Measurements from ENCODE around the gene P3H2.

The P3H2 gene

DNA sequence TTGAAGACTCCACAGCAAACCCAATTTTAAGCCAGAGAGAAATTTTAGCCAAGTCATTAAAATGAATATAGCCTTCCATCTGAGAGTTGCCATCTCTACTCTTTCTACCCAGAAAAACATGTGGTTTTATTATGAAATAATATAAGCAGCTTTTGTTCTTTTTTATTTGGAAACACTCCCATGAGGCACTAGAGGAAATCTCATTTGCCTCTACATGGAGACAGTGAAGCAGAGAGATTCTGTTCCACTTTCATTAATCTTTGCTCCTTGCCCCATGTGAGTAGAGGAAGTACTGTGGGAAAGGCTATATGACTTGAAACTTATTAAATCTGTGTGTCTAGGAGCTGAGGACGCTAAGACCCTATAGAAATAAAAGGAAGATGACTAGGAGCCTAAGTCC, 111.1 kb downstream of the P3H2 start (continued):
- TF ChIP-seq, protein P1, sequence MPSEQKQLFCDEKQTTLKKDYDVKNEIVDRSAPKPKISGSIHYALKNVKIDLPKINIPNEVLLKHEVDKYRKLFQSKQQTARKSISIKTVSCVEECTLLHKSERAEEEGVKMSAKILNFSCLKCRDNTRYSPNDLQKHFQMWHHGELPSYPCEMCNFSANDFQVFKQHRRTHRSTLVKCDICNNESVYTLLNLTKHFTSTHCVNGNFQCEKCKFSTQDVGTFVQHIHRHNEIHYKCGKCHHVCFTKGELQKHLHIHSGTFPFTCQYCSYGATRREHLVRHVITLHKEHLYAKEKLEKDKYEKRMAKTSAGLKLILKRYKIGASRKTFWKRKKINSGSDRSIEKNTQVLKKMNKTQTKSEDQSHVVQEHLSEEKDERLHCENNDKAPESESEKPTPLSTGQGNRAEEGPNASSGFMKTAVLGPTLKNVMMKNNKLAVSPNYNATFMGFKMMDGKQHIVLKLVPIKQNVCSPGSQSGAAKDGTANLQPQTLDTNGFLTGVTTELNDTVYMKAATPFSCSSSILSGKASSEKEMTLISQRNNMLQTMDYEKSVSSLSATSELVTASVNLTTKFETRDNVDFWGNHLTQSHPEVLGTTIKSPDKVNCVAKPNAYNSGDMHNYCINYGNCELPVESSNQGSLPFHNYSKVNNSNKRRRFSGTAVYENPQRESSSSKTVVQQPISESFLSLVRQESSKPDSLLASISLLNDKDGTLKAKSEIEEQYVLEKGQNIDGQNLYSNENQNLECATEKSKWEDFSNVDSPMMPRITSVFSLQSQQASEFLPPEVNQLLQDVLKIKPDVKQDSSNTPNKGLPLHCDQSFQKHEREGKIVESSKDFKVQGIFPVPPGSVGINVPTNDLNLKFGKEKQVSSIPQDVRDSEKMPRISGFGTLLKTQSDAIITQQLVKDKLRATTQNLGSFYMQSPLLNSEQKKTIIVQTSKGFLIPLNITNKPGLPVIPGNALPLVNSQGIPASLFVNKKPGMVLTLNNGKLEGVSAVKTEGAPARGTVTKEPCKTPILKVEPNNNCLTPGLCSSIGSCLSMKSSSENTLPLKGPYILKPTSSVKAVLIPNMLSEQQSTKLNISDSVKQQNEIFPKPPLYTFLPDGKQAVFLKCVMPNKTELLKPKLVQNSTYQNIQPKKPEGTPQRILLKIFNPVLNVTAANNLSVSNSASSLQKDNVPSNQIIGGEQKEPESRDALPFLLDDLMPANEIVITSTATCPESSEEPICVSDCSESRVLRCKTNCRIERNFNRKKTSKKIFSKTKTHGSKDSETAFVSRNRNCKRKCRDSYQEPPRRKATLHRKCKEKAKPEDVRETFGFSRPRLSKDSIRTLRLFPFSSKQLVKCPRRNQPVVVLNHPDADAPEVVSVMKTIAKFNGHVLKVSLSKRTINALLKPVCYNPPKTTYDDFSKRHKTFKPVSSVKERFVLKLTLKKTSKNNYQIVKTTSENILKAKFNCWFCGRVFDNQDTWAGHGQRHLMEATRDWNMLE (tag by site-specific recombination; conservative IDR thresholded peaks at IDR 0.05; ENCODE audit: low read depth): no peak
- TF ChIP-seq, protein P2, sequence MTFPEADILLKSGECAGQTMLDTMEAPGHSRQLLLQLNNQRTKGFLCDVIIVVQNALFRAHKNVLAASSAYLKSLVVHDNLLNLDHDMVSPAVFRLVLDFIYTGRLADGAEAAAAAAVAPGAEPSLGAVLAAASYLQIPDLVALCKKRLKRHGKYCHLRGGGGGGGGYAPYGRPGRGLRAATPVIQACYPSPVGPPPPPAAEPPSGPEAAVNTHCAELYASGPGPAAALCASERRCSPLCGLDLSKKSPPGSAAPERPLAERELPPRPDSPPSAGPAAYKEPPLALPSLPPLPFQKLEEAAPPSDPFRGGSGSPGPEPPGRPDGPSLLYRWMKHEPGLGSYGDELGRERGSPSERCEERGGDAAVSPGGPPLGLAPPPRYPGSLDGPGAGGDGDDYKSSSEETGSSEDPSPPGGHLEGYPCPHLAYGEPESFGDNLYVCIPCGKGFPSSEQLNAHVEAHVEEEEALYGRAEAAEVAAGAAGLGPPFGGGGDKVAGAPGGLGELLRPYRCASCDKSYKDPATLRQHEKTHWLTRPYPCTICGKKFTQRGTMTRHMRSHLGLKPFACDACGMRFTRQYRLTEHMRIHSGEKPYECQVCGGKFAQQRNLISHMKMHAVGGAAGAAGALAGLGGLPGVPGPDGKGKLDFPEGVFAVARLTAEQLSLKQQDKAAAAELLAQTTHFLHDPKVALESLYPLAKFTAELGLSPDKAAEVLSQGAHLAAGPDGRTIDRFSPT (tag by site-specific recombination; IDR thresholded peaks at IDR 0.05): no peak
- no peak for TF ChIP-seq ZNF571 (tag by site-specific recombination; IDR thresholded peaks at IDR 0.05)
- TF ChIP-seq ZNF837 (tag by site-specific recombination; IDR thresholded peaks at IDR 0.05): no peak
- TF ChIP-seq ZFP41 (tag by site-specific recombination; IDR thresholded peaks at IDR 0.05; ENCODE audit: borderline replicate concordance): no peak
- no peak for TF ChIP-seq ZNF776 (tag by site-specific recombination; IDR thresholded peaks at IDR 0.05; ENCODE audit: borderline replicate concordance)
- TF ChIP-seq ZBTB7A (tag by site-specific recombination; IDR thresholded peaks at IDR 0.05; ENCODE audit: low read depth): no peak
- no peak for TF ChIP-seq ZNF433 (tag by site-specific recombination; IDR thresholded peaks at IDR 0.05; ENCODE audit: low read depth)

DNA sequence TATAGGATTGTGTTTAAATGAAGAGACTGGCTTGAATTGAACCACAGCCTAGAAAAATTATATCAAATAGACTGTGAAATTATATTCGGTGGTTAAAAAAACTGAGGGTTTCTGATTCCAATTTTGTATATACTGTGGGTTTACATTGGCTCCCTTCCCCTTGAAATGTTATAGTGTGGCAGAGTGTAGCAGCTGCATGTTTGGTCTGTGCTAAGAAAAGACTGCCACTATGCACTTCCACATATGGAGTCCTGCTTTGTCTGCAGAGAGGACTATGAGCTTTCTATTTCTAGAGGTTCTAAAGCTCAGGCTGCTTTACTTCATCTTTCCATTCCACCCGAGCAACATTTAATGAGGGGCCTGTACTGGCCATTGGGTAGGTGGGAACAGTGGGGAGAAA, 112.3 kb downstream of the P3H2 start:
- POLR2A ChIA-PET: no interaction called here
- CTCF ChIA-PET: no interaction called here
- Histone ChIP-seq H3K9me3 (ENCODE audit: control insufficient read depth, insufficient read depth, low read depth, low read length) (no peaks in the 10 kb centered on the region), H3K4me3 (ENCODE audit: low read depth, low read length) (no peak overlapping the region), H3K36me3 (ENCODE audit: control insufficient read depth in 2 of 2, insufficient read depth in 1 of 2, low read length in 2 of 2) (no peaks in the 10 kb centered on the region), H3K4me1 (ENCODE audit: control insufficient read depth, insufficient read depth, low read length) (peaks cover 4% of the 10 kb centered on the region; the same call in 1 of the 2 replicates), H3K27ac (ENCODE audit: extremely low read depth, low read depth, low read length) (no peak overlapping the region)
- no peak for TF ChIP-seq ZXDB (tag by site-specific recombination; IDR thresholded peaks at IDR 0.05)
- no peak for TF ChIP-seq ZNF19 (tag by site-specific recombination; IDR thresholded peaks at IDR 0.05; ENCODE audit: low read depth)
- TF ChIP-seq ZNF664 (tag by site-specific recombination; IDR thresholded peaks at IDR 0.05): no peak
- TF ChIP-seq ZNF791 (tag by site-specific recombination; IDR thresholded peaks at IDR 0.05): no peak
- TF ChIP-seq ZNF747 (tag by site-specific recombination; IDR thresholded peaks at IDR 0.05): no peak
- TF ChIP-seq, protein P3, sequence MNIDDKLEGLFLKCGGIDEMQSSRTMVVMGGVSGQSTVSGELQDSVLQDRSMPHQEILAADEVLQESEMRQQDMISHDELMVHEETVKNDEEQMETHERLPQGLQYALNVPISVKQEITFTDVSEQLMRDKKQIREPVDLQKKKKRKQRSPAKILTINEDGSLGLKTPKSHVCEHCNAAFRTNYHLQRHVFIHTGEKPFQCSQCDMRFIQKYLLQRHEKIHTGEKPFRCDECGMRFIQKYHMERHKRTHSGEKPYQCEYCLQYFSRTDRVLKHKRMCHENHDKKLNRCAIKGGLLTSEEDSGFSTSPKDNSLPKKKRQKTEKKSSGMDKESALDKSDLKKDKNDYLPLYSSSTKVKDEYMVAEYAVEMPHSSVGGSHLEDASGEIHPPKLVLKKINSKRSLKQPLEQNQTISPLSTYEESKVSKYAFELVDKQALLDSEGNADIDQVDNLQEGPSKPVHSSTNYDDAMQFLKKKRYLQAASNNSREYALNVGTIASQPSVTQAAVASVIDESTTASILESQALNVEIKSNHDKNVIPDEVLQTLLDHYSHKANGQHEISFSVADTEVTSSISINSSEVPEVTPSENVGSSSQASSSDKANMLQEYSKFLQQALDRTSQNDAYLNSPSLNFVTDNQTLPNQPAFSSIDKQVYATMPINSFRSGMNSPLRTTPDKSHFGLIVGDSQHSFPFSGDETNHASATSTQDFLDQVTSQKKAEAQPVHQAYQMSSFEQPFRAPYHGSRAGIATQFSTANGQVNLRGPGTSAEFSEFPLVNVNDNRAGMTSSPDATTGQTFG (tag by site-specific recombination; IDR thresholded peaks at IDR 0.05; ENCODE audit: borderline replicate concordance): no peak
- TF ChIP-seq ZNF112 (tag by site-specific recombination; IDR thresholded peaks at IDR 0.05): no peak
- TF ChIP-seq ZBTB1 (tag by site-specific recombination; IDR thresholded peaks at IDR 0.05): no peak
- no peak for TF ChIP-seq ZNF366 (tag by site-specific recombination; conservative IDR thresholded peaks at IDR 0.05)
- no peak for TF ChIP-seq ZNF561 (tag by site-specific recombination; IDR thresholded peaks at IDR 0.05; ENCODE audit: borderline replicate concordance)
- TF ChIP-seq, protein P4, sequence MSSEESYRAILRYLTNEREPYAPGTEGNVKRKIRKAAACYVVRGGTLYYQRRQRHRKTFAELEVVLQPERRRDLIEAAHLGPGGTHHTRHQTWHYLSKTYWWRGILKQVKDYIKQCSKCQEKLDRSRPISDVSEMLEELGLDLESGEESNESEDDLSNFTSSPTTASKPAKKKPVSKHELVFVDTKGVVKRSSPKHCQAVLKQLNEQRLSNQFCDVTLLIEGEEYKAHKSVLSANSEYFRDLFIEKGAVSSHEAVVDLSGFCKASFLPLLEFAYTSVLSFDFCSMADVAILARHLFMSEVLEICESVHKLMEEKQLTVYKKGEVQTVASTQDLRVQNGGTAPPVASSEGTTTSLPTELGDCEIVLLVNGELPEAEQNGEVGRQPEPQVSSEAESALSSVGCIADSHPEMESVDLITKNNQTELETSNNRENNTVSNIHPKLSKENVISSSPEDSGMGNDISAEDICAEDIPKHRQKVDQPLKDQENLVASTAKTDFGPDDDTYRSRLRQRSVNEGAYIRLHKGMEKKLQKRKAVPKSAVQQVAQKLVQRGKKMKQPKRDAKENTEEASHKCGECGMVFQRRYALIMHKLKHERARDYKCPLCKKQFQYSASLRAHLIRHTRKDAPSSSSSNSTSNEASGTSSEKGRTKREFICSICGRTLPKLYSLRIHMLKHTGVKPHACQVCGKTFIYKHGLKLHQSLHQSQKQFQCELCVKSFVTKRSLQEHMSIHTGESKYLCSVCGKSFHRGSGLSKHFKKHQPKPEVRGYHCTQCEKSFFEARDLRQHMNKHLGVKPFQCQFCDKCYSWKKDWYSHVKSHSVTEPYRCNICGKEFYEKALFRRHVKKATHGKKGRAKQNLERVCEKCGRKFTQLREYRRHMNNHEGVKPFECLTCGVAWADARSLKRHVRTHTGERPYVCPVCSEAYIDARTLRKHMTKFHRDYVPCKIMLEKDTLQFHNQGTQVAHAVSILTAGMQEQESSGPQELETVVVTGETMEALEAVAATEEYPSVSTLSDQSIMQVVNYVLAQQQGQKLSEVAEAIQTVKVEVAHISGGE (tag by site-specific recombination; conservative IDR thresholded peaks at IDR 0.05; ENCODE audit: low read depth): no peak
- no peak for TF ChIP-seq ZBTB8A (tag by site-specific recombination; IDR thresholded peaks at IDR 0.05)
- TF ChIP-seq, protein P5, sequence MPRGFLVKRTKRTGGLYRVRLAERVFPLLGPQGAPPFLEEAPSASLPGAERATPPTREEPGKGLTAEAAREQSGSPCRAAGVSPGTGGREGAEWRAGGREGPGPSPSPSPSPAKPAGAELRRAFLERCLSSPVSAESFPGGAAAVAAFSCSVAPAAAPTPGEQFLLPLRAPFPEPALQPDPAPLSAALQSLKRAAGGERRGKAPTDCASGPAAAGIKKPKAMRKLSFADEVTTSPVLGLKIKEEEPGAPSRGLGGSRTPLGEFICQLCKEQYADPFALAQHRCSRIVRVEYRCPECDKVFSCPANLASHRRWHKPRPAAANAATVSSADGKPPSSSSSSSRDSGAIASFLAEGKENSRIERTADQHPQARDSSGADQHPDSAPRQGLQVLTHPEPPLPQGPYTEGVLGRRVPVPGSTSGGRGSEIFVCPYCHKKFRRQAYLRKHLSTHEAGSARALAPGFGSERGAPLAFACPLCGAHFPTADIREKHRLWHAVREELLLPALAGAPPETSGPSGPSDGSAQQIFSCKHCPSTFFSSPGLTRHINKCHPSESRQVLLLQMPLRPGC (tag by site-specific recombination; IDR thresholded peaks at IDR 0.05): no peak
